ENCODE measurements around the gene THBD. TPM values are rescaled to one million over a fixed set of nuclear protein-coding genes. Genes with fewer than 3 reads are reported as not detected.

Gene THBD
- polyA plus RNA-seq, 4 donors, result 1.8 to 29.6 (median 2.4) TPM

DNA sequence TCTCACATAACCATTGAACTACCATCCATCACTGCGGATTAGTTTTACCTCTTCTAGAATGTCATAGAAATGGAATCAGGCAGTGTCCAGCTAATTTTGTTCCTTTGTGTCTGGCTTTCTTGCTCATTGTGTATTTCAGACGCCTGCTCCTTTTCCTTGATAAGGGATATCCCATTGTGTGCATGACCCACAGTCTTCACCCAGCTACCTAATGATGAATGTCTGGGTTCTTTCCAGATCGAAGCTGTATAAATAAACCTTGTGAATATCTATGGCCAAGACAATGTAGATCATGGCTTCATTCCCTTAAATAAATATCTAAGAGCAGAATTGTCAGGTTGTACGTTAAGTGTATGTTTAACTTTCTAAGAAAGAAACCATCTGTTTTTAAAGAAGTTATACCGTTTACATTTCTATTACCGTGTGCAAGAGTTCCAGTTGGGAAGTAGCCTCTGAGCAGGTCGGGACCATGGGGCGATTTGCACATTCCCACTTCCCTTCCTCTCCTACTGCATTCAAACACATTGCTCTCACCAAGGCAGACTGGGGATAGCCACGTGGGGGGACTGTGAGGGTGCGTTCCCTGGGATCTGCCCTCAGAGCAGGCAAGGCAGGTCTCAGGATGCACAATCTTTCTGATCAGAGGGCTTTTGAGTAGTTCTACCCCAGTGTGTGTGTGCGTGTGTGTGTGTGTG is 23.6 kb upstream of the THBD start:
- Histone ChIP-seq H3K4me3 (ENCODE audit: low read depth in 1 of 3, low read length in 3 of 3) (no peak overlapping the region), H3K27ac (ENCODE audit: low read depth in 1 of 3, low read length in 2 of 3) (no peak overlapping the region), H3K27me3 (ENCODE audit: control insufficient read depth in 3 of 3, insufficient read depth in 3 of 3, low read length in 3 of 3) (no peaks in the 10 kb centered on the region), H3K4me1 (ENCODE audit: control insufficient read depth in 3 of 3, insufficient read depth in 2 of 3, low read depth in 1 of 3, low read length in 2 of 3) (no peaks in the 10 kb centered on the region), H3K9me3 (ENCODE audit: control insufficient read depth in 2 of 2, insufficient read depth in 1 of 2, low read depth in 1 of 2, low read length in 1 of 2) (no peaks in the 10 kb centered on the region), H3K36me3 (ENCODE audit: control insufficient read depth in 3 of 3, insufficient read depth in 2 of 3, low read depth in 1 of 3, low read length in 3 of 3) (no peaks in the 10 kb centered on the region)
- no peak for DNase-seq
- 73 to 84% (median 78%) methylated on average over 11 of the region's 11 CpGs for WGBS, 3 donors
- no peak for FAIRE-seq

DNA sequence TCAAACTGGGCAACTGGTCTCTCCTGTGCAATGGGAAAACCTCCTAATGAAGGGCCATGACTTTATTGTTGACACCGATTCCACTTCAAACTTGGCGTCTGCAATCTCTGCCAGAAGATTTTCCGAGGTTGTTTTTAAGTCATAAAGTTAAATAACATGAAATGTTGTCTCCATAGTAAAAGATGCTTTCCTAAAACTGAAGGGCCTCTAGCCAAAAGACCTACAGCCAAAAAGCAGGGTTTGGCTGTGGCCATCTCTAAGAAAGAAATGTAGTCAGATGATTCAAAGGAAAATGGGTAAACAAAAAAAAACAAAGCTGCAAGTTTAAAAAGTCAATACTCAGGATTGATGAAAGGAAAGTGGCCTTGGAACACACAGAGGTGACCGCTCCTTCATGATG is 22.5 kb upstream of the THBD start:
- H3K36me3 ChIP-seq (ENCODE audit: control insufficient read depth in 3 of 3, insufficient read depth in 2 of 3, low read depth in 1 of 3, low read length in 3 of 3), result no peaks in the 10 kb centered on the region
- no peaks in the 10 kb centered on the region for H3K27me3 ChIP-seq (ENCODE audit: control insufficient read depth in 3 of 3, insufficient read depth in 3 of 3, low read length in 3 of 3)
- no peak overlapping the region for H3K27ac ChIP-seq (ENCODE audit: low read depth in 1 of 3, low read length in 2 of 3)
- WGBS, 3 donors, result 63 to 68% (median 63%) methylated on average over 4 of the region's 4 CpGs
- DNase-seq (no peak), FAIRE-seq (no peak)
- no peak overlapping the region for H3K4me3 ChIP-seq (ENCODE audit: low read depth in 1 of 3, low read length in 3 of 3)
- H3K4me1 ChIP-seq (ENCODE audit: control insufficient read depth in 3 of 3, insufficient read depth in 2 of 3, low read depth in 1 of 3, low read length in 2 of 3), result no peaks in the 10 kb centered on the region
- H3K9me3 ChIP-seq (ENCODE audit: control insufficient read depth in 2 of 2, insufficient read depth in 1 of 2, low read depth in 1 of 2, low read length in 1 of 2), result no peaks in the 10 kb centered on the region

DNA sequence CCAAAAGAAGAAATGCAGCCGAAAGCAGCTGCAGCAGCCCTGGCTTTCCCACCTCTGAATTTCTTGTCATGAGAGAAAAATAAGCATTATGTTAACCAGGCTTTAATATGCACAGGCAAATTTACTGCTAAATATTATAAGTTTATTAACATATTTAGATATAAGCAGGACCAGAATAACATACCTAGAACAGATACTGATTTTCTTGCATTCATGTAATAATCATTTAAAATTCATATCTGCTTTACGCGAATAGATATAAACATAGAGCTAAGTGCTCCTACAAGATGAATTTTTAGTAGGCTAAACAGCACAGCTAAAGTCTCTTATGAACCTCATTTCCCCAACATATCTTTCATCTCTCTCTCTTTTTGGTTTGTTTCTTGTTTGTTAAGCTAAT is 21.9 kb upstream of the THBD start:
- no peak for FAIRE-seq

DNA sequence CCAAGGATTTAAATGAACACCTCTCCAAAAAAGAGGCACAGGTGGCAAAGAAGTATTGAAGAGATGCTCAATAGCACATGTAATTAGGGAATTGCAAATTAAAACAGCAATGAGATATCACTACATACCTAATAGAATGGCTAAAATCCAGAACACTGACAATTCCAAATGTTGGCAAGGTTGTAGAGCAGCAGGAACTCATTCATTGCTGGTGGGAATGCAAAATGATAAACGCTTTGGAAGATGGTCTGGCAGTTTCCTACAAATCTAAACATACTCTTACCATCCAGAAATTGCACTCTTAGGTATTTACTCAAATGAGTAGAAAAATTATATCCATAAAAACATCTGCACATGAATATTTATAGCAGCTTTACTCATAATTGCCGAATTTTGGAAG is 19.6 kb upstream of the THBD start:
- Histone ChIP-seq H3K4me1 (ENCODE audit: control insufficient read depth in 3 of 3, insufficient read depth in 2 of 3, low read depth in 1 of 3, low read length in 2 of 3) (no peaks in the 10 kb centered on the region), H3K27ac (ENCODE audit: low read depth in 1 of 3, low read length in 2 of 3) (no peak overlapping the region), H3K27me3 (ENCODE audit: control insufficient read depth in 3 of 3, insufficient read depth in 3 of 3, low read length in 3 of 3) (no peaks in the 10 kb centered on the region), H3K4me3 (ENCODE audit: low read depth in 1 of 3, low read length in 3 of 3) (no peak overlapping the region), H3K9me3 (ENCODE audit: control insufficient read depth in 2 of 2, insufficient read depth in 1 of 2, low read depth in 1 of 2, low read length in 1 of 2) (no peaks in the 10 kb centered on the region), H3K36me3 (ENCODE audit: control insufficient read depth in 3 of 3, insufficient read depth in 2 of 3, low read depth in 1 of 3, low read length in 3 of 3) (no peaks in the 10 kb centered on the region)
- no peak for FAIRE-seq
- WGBS, 3 donors, result 74 to 84% (median 75%) methylated on average over 2 of the region's 2 CpGs
- DNase-seq, result no peak

More for the DNA sequence above, 21.9 kb upstream of the THBD start:
- no peaks in the 10 kb centered on the region for H3K27me3 ChIP-seq (ENCODE audit: control insufficient read depth in 3 of 3, insufficient read depth in 3 of 3, low read length in 3 of 3)
- WGBS, 3 donors, result 64 to 81% (median 78%) methylated on average over 3 of the region's 3 CpGs
- DNase-seq, result no peak
- H3K4me1 ChIP-seq (ENCODE audit: control insufficient read depth in 3 of 3, insufficient read depth in 2 of 3, low read depth in 1 of 3, low read length in 2 of 3), result no peaks in the 10 kb centered on the region
- H3K36me3 ChIP-seq (ENCODE audit: control insufficient read depth in 3 of 3, insufficient read depth in 2 of 3, low read depth in 1 of 3, low read length in 3 of 3), result no peaks in the 10 kb centered on the region
- no peak overlapping the region for H3K27ac ChIP-seq (ENCODE audit: low read depth in 1 of 3, low read length in 2 of 3)
- H3K4me3 ChIP-seq (ENCODE audit: low read depth in 1 of 3, low read length in 3 of 3), result no peak overlapping the region
- no peaks in the 10 kb centered on the region for H3K9me3 ChIP-seq (ENCODE audit: control insufficient read depth in 2 of 2, insufficient read depth in 1 of 2, low read depth in 1 of 2, low read length in 1 of 2)

DNA sequence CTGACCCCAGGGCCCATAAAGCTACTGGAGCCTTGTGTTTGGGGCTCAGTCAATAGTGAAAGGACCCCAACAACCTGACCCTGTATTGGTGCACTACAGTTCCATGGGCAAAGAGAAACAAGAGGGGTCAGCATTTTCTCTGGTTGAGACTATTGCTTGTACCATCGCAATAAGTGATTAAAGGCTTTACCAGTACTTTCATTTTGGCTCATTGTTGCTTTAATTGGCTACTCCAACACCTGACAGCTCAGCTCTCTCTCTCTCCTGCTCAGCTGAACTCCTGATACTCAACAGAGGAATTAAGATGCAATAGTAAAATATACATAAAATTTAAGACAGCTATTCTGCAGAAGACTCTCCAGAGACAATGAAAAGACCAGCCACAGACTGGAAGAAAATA is 18.8 kb upstream of the THBD start:
- no peaks in the 10 kb centered on the region for H3K4me1 ChIP-seq (ENCODE audit: control insufficient read depth in 3 of 3, insufficient read depth in 2 of 3, low read depth in 1 of 3, low read length in 2 of 3)
- no peaks in the 10 kb centered on the region for H3K9me3 ChIP-seq (ENCODE audit: control insufficient read depth in 2 of 2, insufficient read depth in 1 of 2, low read depth in 1 of 2, low read length in 1 of 2)
- H3K36me3 ChIP-seq (ENCODE audit: control insufficient read depth in 3 of 3, insufficient read depth in 2 of 3, low read depth in 1 of 3, low read length in 3 of 3), result no peaks in the 10 kb centered on the region
- no peak overlapping the region for H3K4me3 ChIP-seq (ENCODE audit: low read depth in 1 of 3, low read length in 3 of 3)
- FAIRE-seq, result no peak
- no peaks in the 10 kb centered on the region for H3K27me3 ChIP-seq (ENCODE audit: control insufficient read depth in 3 of 3, insufficient read depth in 3 of 3, low read length in 3 of 3)
- no peak for DNase-seq
- H3K27ac ChIP-seq (ENCODE audit: low read depth in 1 of 3, low read length in 2 of 3), result no peak overlapping the region
- WGBS, 3 donors, result 62 to 84% (median 79%) methylated on average over 1 of the region's 1 CpG

DNA sequence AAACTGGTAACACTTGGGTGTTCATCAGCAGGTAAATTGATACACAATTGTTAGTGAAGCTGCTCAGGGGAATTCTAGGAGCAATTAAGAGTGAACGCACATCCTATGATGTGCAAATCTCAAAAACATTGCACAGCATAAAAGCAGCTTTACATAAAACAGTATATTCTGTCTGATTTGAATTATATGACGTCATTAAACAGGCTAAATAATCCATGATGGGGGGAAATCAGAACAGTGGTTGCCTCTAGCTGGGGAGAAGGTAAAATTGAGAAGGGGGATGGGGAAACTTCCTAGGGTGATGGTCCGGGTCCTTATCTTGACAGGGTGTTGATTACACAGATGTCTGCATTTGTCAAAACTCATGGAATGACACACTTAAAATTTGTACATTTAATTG is 17.3 kb upstream of the THBD start:
- Histone ChIP-seq H3K27ac (ENCODE audit: low read depth in 1 of 3, low read length in 2 of 3) (no peak overlapping the region), H3K27me3 (ENCODE audit: control insufficient read depth in 3 of 3, insufficient read depth in 3 of 3, low read length in 3 of 3) (no peaks in the 10 kb centered on the region), H3K9me3 (ENCODE audit: control insufficient read depth in 2 of 2, insufficient read depth in 1 of 2, low read depth in 1 of 2, low read length in 1 of 2) (no peaks in the 10 kb centered on the region), H3K36me3 (ENCODE audit: control insufficient read depth in 3 of 3, insufficient read depth in 2 of 3, low read depth in 1 of 3, low read length in 3 of 3) (no peaks in the 10 kb centered on the region), H3K4me1 (ENCODE audit: control insufficient read depth in 3 of 3, insufficient read depth in 2 of 3, low read depth in 1 of 3, low read length in 2 of 3) (no peaks in the 10 kb centered on the region), H3K4me3 (ENCODE audit: low read depth in 1 of 3, low read length in 3 of 3) (no peak overlapping the region)
- DNase-seq, result no peak
- no peak for FAIRE-seq
- WGBS, 3 donors, result 77 to 88% (median 77%) methylated on average over 3 of the region's 3 CpGs

DNA sequence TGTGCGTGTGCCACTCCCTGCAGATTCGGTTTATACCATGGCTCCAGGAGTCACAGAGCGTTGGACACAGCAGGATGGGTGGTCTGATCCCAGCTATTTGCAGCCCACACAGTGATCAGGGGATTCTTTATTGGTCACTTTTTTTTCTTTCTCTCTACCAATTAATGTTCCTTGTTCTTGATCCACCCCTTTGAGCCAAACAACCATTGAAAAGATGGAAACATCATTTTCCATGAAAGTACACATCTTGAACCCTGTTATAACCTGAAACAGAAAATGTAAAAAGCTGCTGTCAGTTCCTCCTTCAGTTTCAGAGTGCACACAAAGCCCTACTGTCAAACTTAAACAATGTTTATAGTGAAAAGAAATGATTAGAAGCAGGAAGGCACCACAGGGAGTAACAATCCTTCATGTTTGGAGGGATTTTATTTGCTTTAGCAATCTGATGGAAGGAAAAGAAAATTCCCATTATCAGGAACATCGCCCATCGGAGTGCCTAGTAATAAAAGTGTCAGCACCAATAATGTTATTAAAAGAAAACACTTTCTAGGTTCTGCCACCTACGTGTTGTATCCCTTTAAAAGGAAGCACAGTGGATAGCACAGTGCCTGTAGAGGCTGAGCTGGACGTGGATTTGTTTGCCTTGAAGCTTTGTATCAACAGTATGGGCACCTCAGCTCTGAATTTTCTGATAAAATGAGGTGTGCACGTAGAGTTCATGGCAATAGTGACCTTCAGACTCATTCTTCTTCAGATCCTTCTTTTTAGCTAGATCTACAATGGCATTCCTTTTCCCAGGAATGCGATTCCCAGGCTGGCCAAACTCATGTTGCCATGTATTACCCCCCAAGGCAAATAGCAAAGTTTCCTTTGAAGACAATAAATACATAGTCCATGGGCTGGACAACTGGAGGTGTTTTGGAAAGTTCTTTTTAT is 16.1 kb upstream of the THBD start:
- peaks cover 0 to 3% (median 0%) of the 10 kb centered on the region in 3 donors for H3K4me1 ChIP-seq (ENCODE audit: control insufficient read depth in 3 of 3, insufficient read depth in 2 of 3, low read depth in 1 of 3, low read length in 2 of 3)
- FAIRE-seq, result no peak
- no peaks in the 10 kb centered on the region for H3K36me3 ChIP-seq (ENCODE audit: control insufficient read depth in 3 of 3, insufficient read depth in 2 of 3, low read depth in 1 of 3, low read length in 3 of 3)
- 27 to 63% (median 44%) methylated on average over 9 of the region's 9 CpGs for WGBS, 3 donors
- no peak overlapping the region for H3K27ac ChIP-seq (ENCODE audit: low read depth in 1 of 3, low read length in 2 of 3)
- no peak overlapping the region for H3K4me3 ChIP-seq (ENCODE audit: low read depth in 1 of 3, low read length in 3 of 3)
- H3K27me3 ChIP-seq (ENCODE audit: control insufficient read depth in 3 of 3, insufficient read depth in 3 of 3, low read length in 3 of 3), result no peaks in the 10 kb centered on the region
- H3K9me3 ChIP-seq (ENCODE audit: control insufficient read depth in 2 of 2, insufficient read depth in 1 of 2, low read depth in 1 of 2, low read length in 1 of 2), result no peaks in the 10 kb centered on the region
- DNase-seq, result no peak

DNA sequence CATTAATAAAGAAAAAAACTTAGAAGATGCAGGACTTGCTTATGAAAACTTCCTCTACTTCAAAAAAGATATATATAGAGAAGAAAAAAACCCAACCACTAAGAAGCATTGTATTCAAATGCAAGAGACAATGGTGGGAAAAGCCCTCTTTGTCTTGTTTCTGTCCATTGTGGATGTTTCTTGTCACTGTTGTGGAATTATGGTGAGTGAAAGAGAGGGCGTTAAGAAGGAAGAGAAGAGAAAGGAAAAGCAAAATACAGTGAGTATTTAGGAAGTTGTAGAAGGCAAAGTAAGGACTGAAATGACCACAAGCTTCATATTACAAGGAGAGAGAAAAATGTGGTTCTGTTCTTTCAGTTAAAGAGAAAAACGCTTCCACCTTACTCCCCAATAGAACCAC is 14.1 kb upstream of the THBD start:
- Histone ChIP-seq H3K4me3 (ENCODE audit: low read depth in 1 of 3, low read length in 3 of 3) (no peak overlapping the region), H3K9me3 (ENCODE audit: control insufficient read depth in 2 of 2, insufficient read depth in 1 of 2, low read depth in 1 of 2, low read length in 1 of 2) (no peaks in the 10 kb centered on the region), H3K27ac (ENCODE audit: low read depth in 1 of 3, low read length in 2 of 3) (no peak overlapping the region), H3K36me3 (ENCODE audit: control insufficient read depth in 3 of 3, insufficient read depth in 2 of 3, low read depth in 1 of 3, low read length in 3 of 3) (no peaks in the 10 kb centered on the region), H3K27me3 (ENCODE audit: control insufficient read depth in 3 of 3, insufficient read depth in 3 of 3, low read length in 3 of 3) (no peaks in the 10 kb centered on the region), H3K4me1 (ENCODE audit: control insufficient read depth in 3 of 3, insufficient read depth in 2 of 3, low read depth in 1 of 3, low read length in 2 of 3) (peaks cover 0 to 5% (median 0%) of the 10 kb centered on the region in 3 donors)
- DNase-seq, result no peak
- no peak for FAIRE-seq
- 68 to 77% (median 75%) methylated on average over 2 of the region's 2 CpGs for WGBS, 3 donors
